ENCODE results near the gene ADAMTS13.

DNA sequence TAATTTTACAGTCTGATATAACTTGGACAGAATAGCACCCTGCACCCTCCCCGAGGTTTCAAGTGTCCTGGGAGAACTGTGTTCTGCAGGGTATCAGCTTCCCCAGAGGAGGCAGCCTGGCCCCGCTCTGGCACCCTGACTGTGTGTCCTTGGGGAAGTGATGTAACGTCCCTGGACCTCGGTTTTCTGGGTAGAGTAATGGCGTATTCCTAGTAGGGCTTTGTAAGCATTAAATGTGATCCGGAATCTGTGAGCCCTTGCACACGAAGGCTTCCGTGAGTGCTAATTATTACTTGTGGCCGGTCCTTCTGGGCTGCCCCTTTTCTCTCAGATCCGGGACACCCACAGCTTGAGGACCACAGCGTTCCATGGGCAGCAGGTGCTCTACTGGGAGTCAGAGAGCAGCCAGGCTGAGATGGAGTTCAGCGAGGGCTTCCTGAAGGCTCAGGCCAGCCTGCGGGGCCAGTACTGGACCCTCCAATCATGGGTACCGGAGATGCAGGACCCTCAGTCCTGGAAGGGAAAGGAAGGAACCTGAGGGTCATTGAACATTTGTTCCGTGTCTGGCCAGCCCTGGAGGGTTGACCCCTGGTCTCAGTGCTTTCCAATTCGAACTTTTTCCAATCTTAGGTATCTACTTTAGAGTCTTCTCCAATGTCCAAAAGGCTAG is 36.6 kb downstream of the ADAMTS13 start:
- TF ChIP-seq CTCF (IDR thresholded peaks at IDR 0.05) (no peak), EP300 (IDR thresholded peaks at IDR 0.05) (no peak), POLR2A (IDR thresholded peaks at IDR 0.05) (no peak)
